HCT116 (cell line): ENCODE measurements around the gene TMEM86A. TPM values are rescaled to one million over a fixed set of nuclear protein-coding genes. Genes with fewer than 3 reads are reported as not detected.

Experiments
- ATAC-seq: fragments of 200-7000 bp; cut with Tn5 transposase; 2 replicates; pipeline ENCODE4 v1.9.1; 2020; ENCODE audit warnings: mild to moderate bottlenecking, moderate library complexity
- BruUV-seq: library from RNA; stranded (reverse); fragments of 400-500 nt; replicated peaks from 2 replicates; lab custom pipeline; 2021; lab: Mats Ljungman, UMichigan
- CTCF ChIA-PET: fragments of 300-600 bp; sonication (Branson Sonifier 250); formaldehyde crosslinking; loops from one replicate; lab custom pipeline; 2021; ENCODE audit warnings: antibody characterized with exemption; lab: Charles Lee
- POLR2A ChIA-PET: fragments of 300-600, 350-600 bp; sonication (Branson Sonifier 250); formaldehyde crosslinking; loops from one replicate; lab custom pipeline; 2021; ENCODE audit warnings: antibody characterized with exemption; lab: Charles Lee
- RAD21 ChIA-PET, 2 experiments: fragments of 300-600 bp; sonication (Branson Sonifier 250); formaldehyde crosslinking; loops; one replicate each; lab custom pipeline; 2023; ENCODE audit warnings: low total read pairs in 2 of 2; ENCODE audit not compliant: uncharacterized antibody in 2 of 2, unreplicated experiment in 2 of 2, low non-redundant PET in 1 of 2; lab: Charles Lee
- DNase-seq: peaks from one replicate; pipeline ENCODE4 v3.0.0-alpha.2; 2010; ENCODE audit warnings: low read depth, low spot score
- H2AFZ ChIP-seq: fragments of 200-600 bp; shearing (Covaris generic), sonication (generic); 2 replicates; pipeline ENCODE4 v1.6.1; 2017; ENCODE audit warnings: low read depth, mixed run types, mixed read lengths, antibody characterized with exemption, low read length; ENCODE audit not compliant: poor library complexity, severe bottlenecking
- H3K27ac ChIP-seq: 2 replicates; pipeline ENCODE4 v1.5.1; 2012; ENCODE audit warnings: low read depth, low read length
- H3K27me3 ChIP-seq: fragments of 200-600 bp; sonication (generic); 2 replicates; pipeline ENCODE4 v1.6.1; 2016; ENCODE audit warnings: mixed run types, low read length, mixed read lengths; ENCODE audit not compliant: insufficient read depth
- H3K36me3 ChIP-seq, 2 experiments: fragments of 200-500 bp in 1 of 2; fragments of 200-600 bp in 1 of 2; sonication (Bioruptor generic) in 1 of 2; sonication (generic) in 1 of 2; 2 replicates each; pipeline versions ENCODE4 v1.5.1 to v1.6.1; 2014 to 2016; ENCODE audit warnings: low read length in 2 of 2, inconsistent platforms in 1 of 2, mixed read lengths in 1 of 2, mixed run types in 1 of 2; ENCODE audit not compliant: insufficient read depth in 2 of 2, control insufficient read depth in 1 of 2
- H3K4me1 ChIP-seq, 2 experiments: fragments of 200-600 bp in 1 of 2; sonication (generic) in 1 of 2; 2 replicates each; pipeline versions ENCODE4 v1.5.1 to v1.6.1; 2012 to 2017; ENCODE audit warnings: low read length in 2 of 2, inconsistent platforms in 1 of 2, mild to moderate bottlenecking in 1 of 2, mixed read lengths in 1 of 2, mixed run types in 1 of 2, moderate library complexity in 1 of 2; ENCODE audit not compliant: insufficient read depth in 2 of 2, control insufficient read depth in 1 of 2
- H3K4me2 ChIP-seq: fragments of 200-600 bp; sonication (generic); 2 replicates; pipeline ENCODE4 v1.6.1; 2017; ENCODE audit warnings: mixed run types, low read length, mixed read lengths
- H3K4me3 ChIP-seq, 2 experiments: fragments of 200-600 bp in 1 of 2; sonication (generic) in 1 of 2; replicated peaks in 1 of 2; 2 replicates each; pipeline ENCODE4 v1.5.1; 2011 to 2016; ENCODE audit warnings: low read length in 2 of 2, control low read depth in 1 of 2, low read depth in 1 of 2, mild to moderate bottlenecking in 1 of 2, mixed read lengths in 1 of 2, mixed run types in 1 of 2
- H3K79me2 ChIP-seq: fragments of 200-600 bp; sonication (generic); 2 replicates; pipeline ENCODE4 v1.6.1; 2017; ENCODE audit warnings: mild to moderate bottlenecking, mixed run types, low read length, moderate library complexity, mixed read lengths; ENCODE audit not compliant: insufficient read depth
- H3K9ac ChIP-seq: fragments of 200-600 bp; sonication (generic); 2 replicates; pipeline ENCODE4 v1.6.1; 2016; ENCODE audit warnings: low read length, mixed read lengths
- H3K9me2 ChIP-seq: fragments of 200-600 bp; sonication (generic), shearing (Covaris generic); 2 replicates; pipeline ENCODE4 v1.6.1; 2017; ENCODE audit warnings: mixed run types, mild to moderate bottlenecking, moderate library complexity; ENCODE audit not compliant: insufficient read depth
- H3K9me3 ChIP-seq, 2 experiments: fragments of 200-500 bp in 1 of 2; fragments of 200-600 bp in 1 of 2; sonication (Bioruptor generic) in 1 of 2; sonication (generic) in 1 of 2; 2 replicates each; pipeline ENCODE4 v1.6.1; 2014 to 2017; ENCODE audit warnings: low read length in 2 of 2, mixed read lengths in 2 of 2, inconsistent platforms in 1 of 2, low read depth in 1 of 2, mild to moderate bottlenecking in 1 of 2, mixed run types in 1 of 2, moderate library complexity in 1 of 2; ENCODE audit not compliant: control insufficient read depth in 1 of 2, insufficient read depth in 1 of 2
- H4K20me1 ChIP-seq: fragments of 200-600 bp; sonication (generic), shearing (Covaris generic); 2 replicates; pipeline ENCODE4 v1.6.1; 2017; ENCODE audit warnings: mixed run types, mild to moderate bottlenecking, moderate library complexity; ENCODE audit not compliant: insufficient read depth
- CBX3 ChIP-seq: IDR thresholded peaks from 2 replicates; pipeline ENCODE4 v1.6.1; 2012; ENCODE audit warnings: low read depth
- EGR1 ChIP-seq: IDR thresholded peaks from 2 replicates; pipeline ENCODE4 v1.6.1; 2012; ENCODE audit warnings: low read depth
- ELF1 ChIP-seq: IDR thresholded peaks from 2 replicates; pipeline ENCODE4 v1.6.1; 2012; ENCODE audit warnings: low read depth, borderline replicate concordance
- FOSL1 ChIP-seq: IDR thresholded peaks from 2 replicates; pipeline ENCODE4 v1.6.1; 2012; ENCODE audit warnings: low read depth
- POLR2A ChIP-seq: IDR thresholded peaks from 2 replicates; pipeline ENCODE4 v1.7.0; 2011; ENCODE audit warnings: borderline replicate concordance; ENCODE audit not compliant: insufficient read depth, insufficient read length; ENCODE audit errors: extremely low read depth
- RAD21 ChIP-seq: IDR thresholded peaks from 2 replicates; pipeline ENCODE4 v1.6.1; 2012; ENCODE audit warnings: low read depth, mild to moderate bottlenecking
- SIN3A ChIP-seq: IDR thresholded peaks from 2 replicates; pipeline ENCODE4 v1.6.1; 2012; ENCODE audit warnings: low read depth
- SRF ChIP-seq: IDR thresholded peaks from 2 replicates; pipeline ENCODE4 v1.6.1; 2012; ENCODE audit warnings: low read depth
- TCF7L2 ChIP-seq: IDR thresholded peaks from 2 replicates; pipeline ENCODE4 v1.7.0; 2011; ENCODE audit warnings: borderline replicate concordance, inconsistent platforms; ENCODE audit not compliant: insufficient read depth, insufficient read length; ENCODE audit errors: extremely low read depth
- intact Hi-C: fragments of 100-400 bp; cut with micrococcal nuclease; formaldehyde crosslinking; loops from 2 replicates; pipeline ENCODE4 v1.10.0; 2022
- total RNA-seq: library from RNA; stranded (reverse); gene quantifications from one replicate; pipeline ENCODE4 v1.2.1, GENCODE V29; 2021; ENCODE audit not compliant: unreplicated experiment
- TF ChIP-seq, protein P1 (sequence below), 3 experiments: fragments of 200-600 bp in 1 of 3; sonication (generic) in 1 of 3; IDR thresholded peaks in 2 of 3; conservative IDR thresholded peaks in 1 of 3; 2 replicates each; pipeline ENCODE4 v1.5.1; 2012 to 2017; ENCODE audit warnings: low read depth in 2 of 3, low read length in 2 of 3, antibody characterized with exemption in 1 of 3, borderline replicate concordance in 1 of 3, control low read depth in 1 of 3, mild to moderate bottlenecking in 1 of 3, mixed read lengths in 1 of 3, mixed run types in 1 of 3, moderate library complexity in 1 of 3; ENCODE audit not compliant: insufficient read depth in 1 of 3

The TMEM86A gene
- total RNA-seq, 1 experiment from 2014 or later: 2.0 TPM

DNA sequence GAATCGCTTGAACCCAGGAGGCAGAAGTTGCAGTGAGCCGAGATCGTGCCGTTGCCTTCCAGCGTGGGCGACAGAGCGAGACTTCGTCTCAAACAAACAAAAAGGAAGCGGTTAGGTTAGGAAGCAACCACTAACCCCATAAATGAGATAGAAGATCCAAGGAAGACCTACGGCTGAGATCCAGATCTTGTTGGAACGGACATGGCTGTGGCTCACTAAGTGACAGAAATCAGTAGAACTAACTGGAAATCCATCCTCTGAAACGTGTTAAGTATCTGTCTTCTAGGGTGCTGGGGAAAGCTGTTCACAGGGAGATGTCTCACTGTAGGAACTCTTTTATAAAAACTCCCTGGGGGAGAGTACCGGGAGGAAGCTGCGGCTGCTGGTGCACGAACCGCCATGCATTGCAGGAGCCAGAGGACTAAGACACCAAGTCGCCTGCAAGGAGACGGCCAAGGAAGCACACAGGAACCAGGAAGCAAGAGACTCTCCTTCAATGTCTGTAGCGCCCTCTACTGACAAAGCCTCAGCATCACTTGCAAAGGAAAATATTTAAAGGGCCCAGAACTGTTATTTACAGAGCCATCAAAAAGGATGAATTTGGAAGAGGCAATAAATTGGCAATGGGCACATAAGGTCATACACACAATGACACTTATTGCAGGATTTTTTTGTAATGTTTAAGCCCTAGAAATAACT, 47.6 kb upstream of the TMEM86A start:
- no TSS peak for BruUV-seq
- DNase-seq (peak; percentile 69), ATAC-seq (peak; percentile 97)
- H3K27me3 ChIP-seq: no peaks in the 10 kb centered on the region
- H2AFZ ChIP-seq: peak overlapping the region; percentile 92
- H3K4me1 ChIP-seq: no peaks in the 10 kb centered on the region; a peak in 1 of 4 replicates
- no peaks in the 10 kb centered on the region for H4K20me1 ChIP-seq
- H3K9ac ChIP-seq: no peak overlapping the region
- no peaks in the 10 kb centered on the region for H3K36me3 ChIP-seq
- no peak for TF ChIP-seq SIN3A
- no peak for TF ChIP-seq FOSL1
- TF ChIP-seq TCF7L2: no peak
- TF ChIP-seq EGR1: no peak
- TF ChIP-seq POLR2A: no peak
- no peak for TF ChIP-seq SRF
- peak; percentile 78; the same call in 1 of the 2 replicates for TF ChIP-seq CBX3
- TF ChIP-seq, protein P1, sequence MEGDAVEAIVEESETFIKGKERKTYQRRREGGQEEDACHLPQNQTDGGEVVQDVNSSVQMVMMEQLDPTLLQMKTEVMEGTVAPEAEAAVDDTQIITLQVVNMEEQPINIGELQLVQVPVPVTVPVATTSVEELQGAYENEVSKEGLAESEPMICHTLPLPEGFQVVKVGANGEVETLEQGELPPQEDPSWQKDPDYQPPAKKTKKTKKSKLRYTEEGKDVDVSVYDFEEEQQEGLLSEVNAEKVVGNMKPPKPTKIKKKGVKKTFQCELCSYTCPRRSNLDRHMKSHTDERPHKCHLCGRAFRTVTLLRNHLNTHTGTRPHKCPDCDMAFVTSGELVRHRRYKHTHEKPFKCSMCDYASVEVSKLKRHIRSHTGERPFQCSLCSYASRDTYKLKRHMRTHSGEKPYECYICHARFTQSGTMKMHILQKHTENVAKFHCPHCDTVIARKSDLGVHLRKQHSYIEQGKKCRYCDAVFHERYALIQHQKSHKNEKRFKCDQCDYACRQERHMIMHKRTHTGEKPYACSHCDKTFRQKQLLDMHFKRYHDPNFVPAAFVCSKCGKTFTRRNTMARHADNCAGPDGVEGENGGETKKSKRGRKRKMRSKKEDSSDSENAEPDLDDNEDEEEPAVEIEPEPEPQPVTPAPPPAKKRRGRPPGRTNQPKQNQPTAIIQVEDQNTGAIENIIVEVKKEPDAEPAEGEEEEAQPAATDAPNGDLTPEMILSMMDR (IDR thresholded peaks at IDR 0.05 in 2 of 3, conservative IDR thresholded peaks at IDR 0.05 in 1 of 3; ENCODE audit: borderline replicate concordance in 1 of 3, insufficient read depth in 1 of 3, low read depth in 2 of 3, low read length in 2 of 3): peak; percentile 69 to 86 (median 79)
- peak; percentile 60 for TF ChIP-seq ELF1
- peak; percentile 80 for TF ChIP-seq RAD21
- no peaks in the 10 kb centered on the region for H3K79me2 ChIP-seq
- ChIA-PET POLR2A (no interaction called here), RAD21 (interaction anchor here in 1 of 2 experiments (1.2 kb wide), 1 partner anchor 111 kb away, joined by 7 read pairs; no protein-coding TSS in a partner anchor), CTCF (interaction anchor here (1.2 to 2.4 kb wide), 4 partner anchors 15 to 536 kb away, joined by 5 to 9 read pairs (median 7); no protein-coding TSS in a partner anchor)
- no peaks in the 10 kb centered on the region for H3K9me3 ChIP-seq
- H3K27ac ChIP-seq: no peak overlapping the region
- no peak overlapping the region for H3K4me3 ChIP-seq
- H3K9me2 ChIP-seq: no peaks in the 10 kb centered on the region
- intact Hi-C loops: loop anchor here (1.0 to 5.0 kb wide), 2 partner anchors 111 to 714 kb away; no protein-coding TSS in a partner anchor
- H3K4me2 ChIP-seq: peak overlapping the region; percentile 51
